ENCODE data around the gene PDXK. TPM values are rescaled to one million over a fixed set of nuclear protein-coding genes. Genes with fewer than 3 reads are reported as not detected.

Gene PDXK
- total and polyA plus RNA-seq, 9 of the 15 experiments (the other 6 are each of a cell fraction or from before 2014, with no cell fraction given), result 5.6 to 162 (median 76.5) TPM

GRCh38 chr21:43728467-43729390 lies 9.8 kb downstream of the PDXK start (continued):
- TF ChIP-seq CREB3 (tag; conservative IDR thresholded peaks at IDR 0.05; ENCODE audit: low read depth), result no peak
- TF ChIP-seq, protein P1, sequence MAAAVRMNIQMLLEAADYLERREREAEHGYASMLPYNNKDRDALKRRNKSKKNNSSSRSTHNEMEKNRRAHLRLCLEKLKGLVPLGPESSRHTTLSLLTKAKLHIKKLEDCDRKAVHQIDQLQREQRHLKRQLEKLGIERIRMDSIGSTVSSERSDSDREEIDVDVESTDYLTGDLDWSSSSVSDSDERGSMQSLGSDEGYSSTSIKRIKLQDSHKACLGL (CRISPR knock-in tag; IDR thresholded peaks at IDR 0.05; ENCODE audit: borderline replicate concordance, poor library complexity, severe bottlenecking), result peak; percentile 95
- peak; percentile 94 for TF ChIP-seq CBFB (CRISPR knock-in tag; IDR thresholded peaks at IDR 0.05)
- no peak for TF ChIP-seq GTF2F1 (IDR thresholded peaks at IDR 0.05; ENCODE audit: low read depth, low read length)
- peak in 1 of 2 experiments; percentile 92; a peak in 1 of 4 replicates for TF ChIP-seq MLX (CRISPR knock-in tag; conservative IDR thresholded peaks at IDR 0.05)
- no peak for TF ChIP-seq CBX2 (IDR thresholded peaks at IDR 0.05; ENCODE audit: insufficient read depth, low read length, poor library complexity, severe bottlenecking)
- no peak for TF ChIP-seq ZSCAN32 (CRISPR knock-in tag; IDR thresholded peaks at IDR 0.05)
- no peak for TF ChIP-seq YBX1 (IDR thresholded peaks at IDR 0.05)
- TF ChIP-seq, protein P2, sequence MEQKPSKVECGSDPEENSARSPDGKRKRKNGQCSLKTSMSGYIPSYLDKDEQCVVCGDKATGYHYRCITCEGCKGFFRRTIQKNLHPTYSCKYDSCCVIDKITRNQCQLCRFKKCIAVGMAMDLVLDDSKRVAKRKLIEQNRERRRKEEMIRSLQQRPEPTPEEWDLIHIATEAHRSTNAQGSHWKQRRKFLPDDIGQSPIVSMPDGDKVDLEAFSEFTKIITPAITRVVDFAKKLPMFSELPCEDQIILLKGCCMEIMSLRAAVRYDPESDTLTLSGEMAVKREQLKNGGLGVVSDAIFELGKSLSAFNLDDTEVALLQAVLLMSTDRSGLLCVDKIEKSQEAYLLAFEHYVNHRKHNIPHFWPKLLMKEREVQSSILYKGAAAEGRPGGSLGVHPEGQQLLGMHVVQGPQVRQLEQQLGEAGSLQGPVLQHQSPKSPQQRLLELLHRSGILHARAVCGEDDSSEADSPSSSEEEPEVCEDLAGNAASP (IDR thresholded peaks at IDR 0.05), result no peak
- peak in 1 of 2 experiments; percentile 73 for TF ChIP-seq AFF1 (IDR thresholded peaks at IDR 0.05; ENCODE audit: low read depth in 1 of 2, partially characterized antibody in 2 of 2)
- TF ChIP-seq, protein P3, sequence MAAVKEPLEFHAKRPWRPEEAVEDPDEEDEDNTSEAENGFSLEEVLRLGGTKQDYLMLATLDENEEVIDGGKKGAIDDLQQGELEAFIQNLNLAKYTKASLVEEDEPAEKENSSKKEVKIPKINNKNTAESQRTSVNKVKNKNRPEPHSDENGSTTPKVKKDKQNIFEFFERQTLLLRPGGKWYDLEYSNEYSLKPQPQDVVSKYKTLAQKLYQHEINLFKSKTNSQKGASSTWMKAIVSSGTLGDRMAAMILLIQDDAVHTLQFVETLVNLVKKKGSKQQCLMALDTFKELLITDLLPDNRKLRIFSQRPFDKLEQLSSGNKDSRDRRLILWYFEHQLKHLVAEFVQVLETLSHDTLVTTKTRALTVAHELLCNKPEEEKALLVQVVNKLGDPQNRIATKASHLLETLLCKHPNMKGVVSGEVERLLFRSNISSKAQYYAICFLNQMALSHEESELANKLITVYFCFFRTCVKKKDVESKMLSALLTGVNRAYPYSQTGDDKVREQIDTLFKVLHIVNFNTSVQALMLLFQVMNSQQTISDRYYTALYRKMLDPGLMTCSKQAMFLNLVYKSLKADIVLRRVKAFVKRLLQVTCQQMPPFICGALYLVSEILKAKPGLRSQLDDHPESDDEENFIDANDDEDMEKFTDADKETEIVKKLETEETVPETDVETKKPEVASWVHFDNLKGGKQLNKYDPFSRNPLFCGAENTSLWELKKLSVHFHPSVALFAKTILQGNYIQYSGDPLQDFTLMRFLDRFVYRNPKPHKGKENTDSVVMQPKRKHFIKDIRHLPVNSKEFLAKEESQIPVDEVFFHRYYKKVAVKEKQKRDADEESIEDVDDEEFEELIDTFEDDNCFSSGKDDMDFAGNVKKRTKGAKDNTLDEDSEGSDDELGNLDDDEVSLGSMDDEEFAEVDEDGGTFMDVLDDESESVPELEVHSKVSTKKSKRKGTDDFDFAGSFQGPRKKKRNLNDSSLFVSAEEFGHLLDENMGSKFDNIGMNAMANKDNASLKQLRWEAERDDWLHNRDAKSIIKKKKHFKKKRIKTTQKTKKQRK (IDR thresholded peaks at IDR 0.05; ENCODE audit: borderline replicate concordance, low read depth, low read length), result no peak
- no peak for TF ChIP-seq FOXJ3 (CRISPR knock-in tag; IDR thresholded peaks at IDR 0.05)
- TF ChIP-seq NCOA4 (IDR thresholded peaks at IDR 0.05; ENCODE audit: partially characterized antibody), result no peak
- TF ChIP-seq TCF3 (CRISPR knock-in tag; IDR thresholded peaks at IDR 0.05), result peak; percentile 91

All from K562 (cell line).